Stimulated activated CD8-positive, alpha-beta memory T cell treated with anti-CD3 and anti-CD28 coated beads, Interleukin-2, amount 100 ng/mL, for 1 hour (primary cell): ENCODE results near the gene ATP6AP1.

Source experiments
- DNase-seq, 2 donors: peaks; one replicate each; pipeline ENCODE4 v3.0.0-alpha.2; 2020; ENCODE audit warnings: low read depth in 2 of 2

Gene ATP6AP1

DNA sequence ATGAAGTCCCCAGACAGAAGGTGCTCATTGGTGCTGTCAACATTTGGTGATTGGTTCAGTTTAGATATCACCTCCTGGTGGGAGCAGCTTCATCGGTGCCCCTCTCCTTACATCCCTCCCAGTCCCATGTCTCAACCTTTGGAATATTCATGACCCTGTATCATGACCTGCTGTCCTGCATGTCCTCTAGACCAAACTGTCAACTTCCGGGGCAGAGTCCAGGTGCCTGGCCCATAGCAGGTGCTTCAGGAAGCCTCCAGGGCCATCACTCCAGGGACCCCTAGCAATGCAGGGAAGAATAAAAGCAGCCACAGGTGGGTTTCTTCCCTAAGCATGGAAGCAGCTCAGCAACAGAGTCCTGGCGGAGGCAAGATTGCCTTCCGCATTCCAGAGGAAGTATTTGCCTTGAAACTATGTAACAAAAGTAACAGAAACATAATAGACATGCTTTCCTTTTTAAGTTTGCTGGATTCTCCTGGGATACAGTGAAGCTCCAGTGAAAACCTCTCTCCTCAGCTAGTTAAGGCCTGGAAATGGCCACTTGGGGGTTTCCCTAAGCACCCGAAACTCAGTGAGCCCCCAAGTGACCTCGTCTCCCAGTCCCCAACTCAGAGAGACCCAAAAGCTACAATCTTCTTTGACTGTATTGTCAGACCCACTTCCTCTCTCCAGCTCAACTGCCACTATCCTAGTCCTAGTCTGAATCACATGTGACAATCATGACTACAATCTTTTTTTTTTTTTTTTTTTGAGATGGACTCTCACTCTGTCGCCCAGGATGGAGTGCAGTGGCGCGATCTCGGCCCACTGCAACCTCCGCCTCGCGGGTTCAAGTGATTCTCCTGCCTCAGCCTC lies 1.3 kb upstream of the ATP6AP1 start:
- DNase-seq, result no peak

DNA sequence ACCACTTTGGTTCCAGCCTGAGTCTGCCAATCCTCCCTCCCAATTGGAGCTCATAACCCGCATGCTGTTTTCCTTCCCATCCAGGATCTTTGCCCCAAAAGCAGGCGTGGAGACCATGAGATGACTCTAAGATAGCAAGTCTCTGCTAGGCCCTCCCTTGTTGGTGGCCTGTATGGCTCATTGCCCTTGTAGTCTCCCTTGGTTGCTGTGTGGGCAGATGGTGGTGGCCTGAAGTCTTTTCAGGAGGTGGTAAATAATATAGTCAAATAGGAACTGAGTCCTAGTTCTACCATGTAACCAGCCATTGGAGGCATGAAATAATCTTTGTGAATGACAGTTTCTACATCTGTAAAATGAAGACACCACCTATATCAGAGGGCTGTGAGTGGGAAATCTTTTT lies 1.2 kb downstream of the ATP6AP1 start:
- DNase-seq, result no peak

DNA sequence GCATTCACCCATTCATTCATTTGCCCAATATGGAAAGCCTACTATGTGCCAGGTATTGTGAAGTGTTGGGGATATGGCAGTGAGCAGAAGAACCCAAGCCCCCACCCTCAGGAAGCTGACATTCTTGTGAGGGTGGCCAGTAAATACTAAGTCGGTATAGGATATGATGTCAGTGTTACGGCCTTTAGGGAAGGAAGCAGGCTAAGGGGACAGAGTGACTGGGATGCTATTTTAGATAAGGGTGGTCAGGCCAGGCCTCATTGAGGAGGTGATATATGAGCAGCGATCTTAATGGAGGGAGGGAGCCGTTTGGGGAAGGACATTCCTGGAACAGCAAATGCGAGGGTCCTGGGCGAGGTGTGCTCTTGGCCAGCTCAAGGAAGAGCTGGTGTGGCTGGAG lies 2.0 kb downstream of the ATP6AP1 start:
- DNase-seq, result no peak

DNA sequence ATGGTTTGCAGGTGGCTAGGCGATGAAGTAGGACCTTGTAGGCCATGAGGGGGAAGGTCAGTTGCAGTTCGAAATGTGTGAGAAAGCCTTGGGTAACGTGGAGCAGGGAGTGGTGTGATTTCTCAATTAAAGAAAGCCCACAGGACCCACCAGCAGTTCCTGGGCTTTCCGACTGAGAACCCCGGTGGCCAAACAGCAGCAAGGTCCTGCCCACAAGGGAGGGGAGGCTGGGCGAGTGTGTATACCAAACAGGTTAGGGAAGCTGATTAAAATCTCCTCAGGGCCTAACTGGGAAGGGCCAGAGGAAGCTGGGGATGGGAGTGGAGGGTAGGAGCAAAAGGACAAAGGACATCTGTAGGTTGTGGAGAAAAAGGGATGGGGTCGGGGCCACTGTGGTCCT lies 2.4 kb downstream of the ATP6AP1 start:
- DNase-seq, result no peak

DNA sequence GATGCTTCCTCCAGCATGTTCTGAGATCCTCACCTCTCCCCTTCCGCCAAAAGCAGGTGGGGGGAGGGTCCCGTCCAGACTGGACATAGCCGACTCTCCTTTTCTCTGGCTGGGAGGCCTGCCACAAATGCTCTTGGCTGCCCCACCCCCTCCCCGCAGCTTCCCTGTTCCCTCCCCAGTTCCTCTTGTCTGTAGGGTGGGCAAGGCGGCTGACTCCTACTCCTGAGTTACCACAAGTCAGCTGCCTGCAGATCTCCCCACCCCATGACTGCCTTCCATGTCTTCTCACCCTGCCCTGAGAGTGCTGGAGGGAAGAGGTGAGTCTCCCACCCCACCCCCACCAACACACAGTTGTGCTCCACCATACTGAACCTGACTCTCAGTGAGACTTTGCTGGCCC lies 2.9 kb downstream of the ATP6AP1 start:
- no peak for DNase-seq

DNA sequence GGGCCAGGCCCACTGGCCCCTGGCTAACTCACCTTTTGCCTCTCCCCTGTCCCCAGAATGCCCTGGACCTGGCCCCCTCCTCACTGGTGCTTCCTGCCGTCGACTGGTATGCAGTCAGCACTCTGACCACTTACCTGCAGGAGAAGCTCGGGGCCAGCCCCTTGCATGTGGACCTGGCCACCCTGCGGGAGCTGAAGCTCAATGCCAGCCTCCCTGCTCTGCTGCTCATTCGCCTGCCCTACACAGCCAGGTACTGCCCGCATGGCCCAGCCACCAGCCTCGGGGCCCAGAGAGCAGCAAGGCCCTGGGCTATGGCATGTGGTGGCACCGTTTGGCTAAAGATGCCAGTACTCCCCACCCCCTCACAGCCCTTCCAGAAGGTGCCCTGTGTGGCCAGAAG lies 3.7 kb downstream of the ATP6AP1 start:
- DNase-seq, result no peak

DNA sequence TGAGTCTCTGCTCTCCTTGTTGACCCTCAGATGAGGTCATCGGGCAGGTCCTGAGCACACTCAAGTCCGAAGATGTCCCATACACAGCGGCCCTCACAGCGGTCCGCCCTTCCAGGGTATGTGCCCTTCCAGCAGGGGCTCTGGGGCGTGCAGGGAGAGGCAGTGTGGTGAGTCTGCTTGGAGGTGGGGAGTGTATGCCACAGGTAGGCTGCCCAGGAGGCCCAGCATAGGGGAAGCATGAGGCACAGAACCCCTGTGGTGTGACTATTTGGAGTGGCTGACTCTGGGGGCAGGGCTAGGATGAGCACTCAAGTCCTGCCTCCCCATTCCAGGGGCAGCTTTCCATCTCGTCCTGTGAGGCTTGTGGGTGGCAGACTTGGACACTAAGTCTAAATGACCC lies 5.1 kb downstream of the ATP6AP1 start:
- no peak for DNase-seq

DNA sequence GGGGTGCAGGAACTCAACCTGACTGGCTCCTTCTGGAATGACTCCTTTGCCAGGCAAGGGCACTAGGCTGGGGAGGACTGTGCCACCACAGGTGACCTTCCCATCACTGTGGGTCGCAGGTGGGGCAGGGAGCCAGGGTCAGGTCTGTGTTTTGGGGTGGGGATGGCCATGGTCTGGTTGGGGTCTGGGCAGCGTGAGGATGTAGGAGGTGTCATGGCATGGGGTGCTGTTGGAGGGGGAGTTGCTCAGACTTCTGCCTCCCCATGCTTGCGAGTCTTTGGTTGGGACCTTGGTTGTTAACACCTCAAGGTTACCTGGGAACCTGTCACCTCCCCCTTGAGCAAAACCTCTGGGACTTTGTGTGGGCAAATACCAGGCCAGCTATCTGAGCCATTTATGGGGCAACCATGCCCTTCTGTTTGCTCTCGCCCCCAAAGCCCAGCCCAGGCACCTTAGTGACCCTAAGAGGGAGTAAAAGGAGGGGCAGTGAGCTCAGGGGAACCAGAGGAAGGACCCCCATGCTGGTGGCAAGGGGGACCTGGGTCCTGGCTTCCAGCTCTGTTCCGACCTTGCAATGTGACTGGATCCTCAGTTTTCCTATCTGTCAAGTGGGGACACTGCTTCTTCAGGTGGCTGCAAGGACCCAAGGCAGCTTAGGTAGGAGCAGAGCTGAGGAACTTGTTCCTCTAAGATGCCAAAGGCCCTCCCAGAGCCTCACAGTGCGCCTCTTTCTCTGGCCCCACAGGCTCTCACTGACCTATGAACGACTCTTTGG lies 6.1 kb downstream of the ATP6AP1 start:
- DNase-seq, result no peak

DNA sequence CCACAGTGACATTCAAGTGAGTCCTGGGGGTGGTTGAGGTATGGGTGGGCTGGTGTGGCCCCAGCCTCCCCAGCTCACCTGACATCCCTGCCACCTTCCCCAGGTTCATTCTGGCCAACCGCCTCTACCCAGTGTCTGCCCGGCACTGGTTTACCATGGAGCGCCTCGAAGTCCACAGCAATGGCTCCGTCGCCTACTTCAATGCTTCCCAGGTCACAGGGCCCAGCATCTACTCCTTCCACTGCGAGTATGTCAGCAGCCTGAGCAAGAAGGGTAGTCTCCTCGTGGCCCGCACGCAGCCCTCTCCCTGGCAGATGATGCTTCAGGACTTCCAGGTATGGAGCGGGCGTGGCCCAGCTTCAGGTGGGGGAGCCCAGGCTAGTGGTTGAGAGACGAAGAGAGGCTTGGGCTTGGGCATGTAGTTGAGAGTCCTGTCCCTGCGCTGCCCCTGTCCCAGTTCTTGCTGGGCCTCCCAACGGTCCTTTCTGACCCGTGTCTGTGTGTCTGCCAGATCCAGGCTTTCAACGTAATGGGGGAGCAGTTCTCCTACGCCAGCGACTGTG lies 6.8 kb downstream of the ATP6AP1 start:
- DNase-seq, result no peak

DNA sequence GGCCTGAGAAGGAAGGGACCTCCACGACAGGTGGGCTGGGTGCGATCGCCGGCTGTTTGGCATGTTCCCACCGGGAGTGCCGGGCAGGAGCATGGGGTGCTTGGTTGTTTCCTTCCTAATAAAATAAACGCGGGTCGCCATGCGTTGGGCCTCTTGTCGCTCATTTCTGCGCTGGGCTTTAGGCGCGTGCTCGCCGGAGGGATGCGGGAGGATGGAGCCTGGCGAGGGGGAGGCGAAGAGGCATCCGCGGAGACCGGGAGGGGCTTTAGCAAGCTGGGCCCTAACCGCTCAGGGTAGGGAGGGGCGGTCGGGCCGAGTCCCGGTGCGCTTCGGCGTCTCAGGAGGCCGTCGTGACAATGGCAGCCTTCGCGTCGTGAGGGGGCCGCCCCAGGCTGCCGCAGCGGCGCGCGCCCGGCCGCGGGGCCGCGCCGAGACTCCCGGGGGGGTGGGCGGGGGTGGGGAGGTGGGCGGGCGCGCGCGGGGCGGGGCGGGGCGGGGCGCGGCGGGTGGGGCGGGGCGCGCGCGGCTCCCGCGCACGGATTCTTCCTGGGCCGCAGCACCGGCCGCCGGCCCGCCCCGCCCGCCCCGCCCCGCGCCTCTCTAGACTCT lies 8.0 kb downstream of the ATP6AP1 start:
- DNase-seq, result peak in 1 of 2 donors; percentile 19

DNA sequence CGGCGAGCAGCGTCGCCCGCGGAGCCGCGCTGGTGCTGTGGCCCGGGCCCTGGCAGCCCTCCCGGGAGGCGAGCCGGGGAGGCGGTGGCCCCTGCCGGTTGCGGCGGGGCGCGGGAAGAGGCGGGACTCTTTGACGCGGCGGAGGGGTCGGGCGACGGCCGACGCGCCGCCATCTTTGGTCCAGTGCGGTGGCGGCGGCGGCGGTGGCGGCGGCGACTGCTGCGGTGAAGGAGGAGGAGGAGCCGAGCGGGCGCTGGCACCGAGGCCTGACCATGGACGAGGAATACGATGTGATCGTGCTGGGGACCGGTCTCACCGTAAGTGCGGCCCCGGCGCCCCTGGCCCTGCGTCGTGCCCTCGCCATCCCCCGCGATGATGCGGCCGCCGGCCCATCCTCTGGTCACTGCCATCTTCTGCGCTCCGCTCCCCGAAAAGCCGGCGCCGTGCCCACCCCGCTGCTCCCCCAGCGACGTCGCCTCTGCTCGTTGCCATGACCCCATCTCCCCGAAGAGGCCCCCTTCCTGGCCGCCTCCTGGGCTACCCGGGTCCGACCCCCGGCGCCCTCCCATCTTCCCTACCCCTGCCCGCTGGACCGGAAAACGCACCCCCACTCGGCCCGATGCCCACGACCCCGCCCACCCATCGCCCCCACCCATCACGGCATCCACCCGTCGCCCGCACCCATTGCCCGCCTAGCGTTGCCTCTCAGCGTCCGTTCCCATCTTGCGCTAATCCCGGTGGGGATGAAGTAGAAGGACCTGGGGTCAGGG lies 8.7 kb downstream of the ATP6AP1 start, which contains the start of gene GDI1:
Gene GDI1 (plus strand): TSS at position 172 of the 770 bp plus-strand sequence. CDS start 101 bp downstream, at position 273.
- DNase-seq, result peak in 1 of 2 donors; percentile 16

DNA sequence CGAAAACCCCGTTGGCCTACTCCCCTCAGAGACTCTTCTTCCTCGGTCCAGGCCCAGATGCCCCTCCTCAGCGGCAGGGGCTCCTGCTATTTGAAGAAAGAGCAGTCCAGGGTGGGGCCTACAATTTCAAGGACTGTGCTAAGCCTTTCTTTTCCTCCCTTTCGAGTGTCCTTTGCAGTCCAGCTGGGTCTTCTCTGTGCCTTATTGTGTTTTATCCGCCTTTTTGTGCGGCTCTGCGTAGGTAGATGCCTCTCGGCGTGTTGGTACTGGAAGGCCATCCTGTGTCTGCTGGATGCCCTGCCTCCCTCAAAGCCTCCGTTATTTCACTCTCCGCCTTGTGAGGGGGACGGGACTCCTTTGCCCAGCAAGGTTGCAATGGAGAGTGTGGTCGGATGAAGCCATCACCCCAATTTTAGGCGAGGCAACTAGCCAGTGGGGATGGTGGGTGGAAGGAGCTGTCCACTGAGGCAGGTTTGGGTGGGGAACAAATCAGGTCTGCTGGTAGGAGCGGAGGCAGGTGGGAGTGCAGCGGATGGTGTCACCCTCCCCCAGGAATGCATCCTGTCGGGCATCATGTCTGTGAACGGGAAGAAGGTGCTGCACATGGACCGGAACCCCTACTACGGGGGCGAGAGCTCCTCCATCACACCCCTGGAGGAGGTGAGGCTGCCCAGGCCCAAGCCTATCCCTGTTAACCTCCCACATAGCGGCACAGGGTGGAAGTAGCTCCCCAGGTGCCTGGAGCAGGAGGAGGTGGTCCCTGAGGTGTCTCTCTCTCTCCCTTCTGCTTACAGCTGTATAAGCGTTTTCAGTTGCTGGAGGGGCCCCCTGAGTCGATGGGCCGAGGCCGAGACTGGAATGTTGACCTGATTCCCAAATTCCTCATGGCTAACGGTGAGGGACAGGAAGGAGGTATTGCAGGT lies 9.8 kb downstream of the ATP6AP1 start:
- DNase-seq, result no peak

DNA sequence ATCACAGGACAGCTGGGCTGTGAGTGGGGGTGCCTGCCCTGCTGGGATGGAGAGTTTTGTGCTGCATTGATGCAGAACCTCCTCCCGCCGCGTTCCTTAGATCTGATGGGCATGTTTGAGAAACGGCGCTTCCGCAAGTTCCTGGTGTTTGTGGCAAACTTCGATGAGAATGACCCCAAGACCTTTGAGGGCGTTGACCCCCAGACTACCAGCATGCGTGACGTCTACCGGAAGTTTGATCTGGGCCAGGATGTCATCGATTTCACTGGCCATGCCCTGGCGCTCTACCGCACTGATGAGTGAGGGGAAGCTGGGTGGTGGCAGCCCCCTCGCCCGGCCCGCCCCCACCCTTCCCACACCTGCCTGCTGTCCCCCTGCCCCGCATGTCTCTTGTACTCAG lies 11.4 kb downstream of the ATP6AP1 start:
- no peak for DNase-seq

DNA sequence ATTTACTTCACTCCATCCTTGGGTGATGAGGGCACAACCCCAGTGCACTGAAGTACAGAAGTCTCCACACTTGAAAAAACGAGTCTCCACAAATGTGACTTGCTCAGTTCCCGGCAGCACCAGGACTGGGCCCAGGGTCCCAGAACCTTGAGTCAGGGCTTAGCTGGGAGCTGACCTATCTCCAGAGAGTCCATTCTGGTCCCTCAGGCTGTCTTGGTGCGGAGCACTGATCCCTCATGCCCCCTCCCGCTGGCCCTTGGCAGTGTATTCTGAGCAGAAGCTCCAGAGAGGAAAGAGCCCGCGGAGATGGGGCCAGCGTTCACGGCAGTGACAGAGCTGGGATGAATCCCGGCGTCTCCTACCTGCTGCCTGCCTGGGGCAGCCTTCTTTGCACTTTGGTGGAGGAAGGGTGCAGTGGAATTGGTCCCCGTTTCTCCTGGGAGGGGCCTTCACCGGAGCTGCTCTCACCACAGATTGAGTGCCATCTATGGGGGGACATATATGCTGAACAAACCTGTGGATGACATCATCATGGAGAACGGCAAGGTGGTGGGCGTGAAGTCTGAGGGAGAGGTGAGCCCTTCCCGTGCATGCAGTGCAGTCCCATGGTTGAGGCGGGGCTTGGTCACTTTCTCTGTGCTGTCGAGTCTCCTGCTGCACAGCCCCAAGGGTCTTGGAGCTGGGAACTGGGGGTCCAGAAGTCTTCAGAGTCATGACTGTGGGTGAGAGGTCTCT lies 12.3 kb downstream of the ATP6AP1 start:
- no peak for DNase-seq

DNA sequence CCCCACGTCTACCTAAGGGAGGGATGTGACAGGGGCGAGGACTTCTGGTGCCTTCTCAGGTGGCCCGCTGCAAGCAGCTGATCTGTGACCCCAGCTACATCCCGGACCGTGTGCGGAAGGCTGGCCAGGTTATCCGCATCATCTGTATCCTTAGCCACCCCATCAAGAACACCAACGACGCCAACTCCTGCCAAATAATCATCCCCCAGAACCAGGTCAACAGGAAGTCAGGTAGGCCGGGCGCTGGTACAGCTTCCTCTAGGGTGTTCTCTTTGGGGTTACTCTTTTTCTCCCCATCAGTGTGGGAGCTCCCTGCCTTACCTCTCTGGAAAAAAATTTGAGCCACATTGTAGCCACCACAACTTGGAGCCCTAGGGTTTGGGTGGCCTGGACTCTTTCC lies 13.1 kb downstream of the ATP6AP1 start:
- DNase-seq, result no peak

DNA sequence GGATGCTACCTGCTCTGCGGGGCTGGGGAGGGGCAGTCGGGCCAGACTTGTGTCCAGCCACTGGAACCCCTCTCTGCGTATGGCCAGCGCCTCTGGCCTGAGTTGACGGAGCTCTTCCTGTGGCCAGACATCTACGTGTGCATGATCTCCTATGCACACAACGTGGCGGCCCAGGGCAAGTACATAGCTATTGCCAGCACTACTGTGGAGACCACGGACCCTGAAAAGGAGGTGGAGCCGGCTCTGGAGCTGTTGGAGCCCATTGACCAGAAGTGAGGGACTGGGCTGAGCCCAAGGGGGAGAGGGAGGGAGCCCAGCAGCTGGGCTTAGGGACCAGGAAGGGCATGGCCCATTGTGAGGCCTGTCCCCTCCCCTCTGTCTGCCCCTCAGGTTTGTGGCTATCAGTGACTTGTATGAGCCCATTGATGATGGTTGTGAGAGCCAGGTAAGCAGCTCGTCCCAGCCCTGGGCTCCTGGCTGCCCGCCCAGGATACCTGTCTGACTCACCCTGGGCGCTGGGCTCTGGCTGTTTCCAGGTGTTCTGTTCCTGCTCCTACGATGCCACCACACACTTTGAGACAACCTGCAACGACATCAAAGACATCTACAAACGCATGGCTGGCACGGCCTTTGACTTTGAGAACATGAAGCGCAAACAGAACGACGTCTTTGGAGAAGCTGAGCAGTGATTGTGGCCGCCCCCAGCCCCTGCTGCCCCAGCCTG lies 13.7 kb downstream of the ATP6AP1 start:
- no peak for DNase-seq

DNA sequence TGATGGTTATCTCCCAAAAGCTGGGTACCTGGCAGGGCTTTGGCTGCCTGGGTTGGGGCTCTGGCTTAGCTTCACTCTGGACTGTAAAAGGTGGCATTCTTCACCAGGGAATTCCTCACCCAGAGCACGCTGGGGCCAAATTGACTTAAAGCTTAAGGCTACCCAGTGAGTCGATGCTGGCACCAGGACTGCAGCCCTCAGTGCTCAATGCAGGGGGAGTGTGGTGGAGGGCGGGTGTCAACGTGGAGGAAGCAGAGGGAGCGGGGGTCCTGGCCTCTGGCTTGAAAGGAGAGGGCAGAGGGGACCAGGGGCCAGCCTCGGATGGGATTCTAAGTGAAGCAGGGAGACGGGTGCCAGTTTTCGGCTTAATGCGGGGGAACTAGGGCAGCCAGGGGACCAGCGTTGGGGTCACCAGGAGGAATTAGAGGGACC lies 15.0 kb downstream of the ATP6AP1 start:
- no peak for DNase-seq

DNA sequence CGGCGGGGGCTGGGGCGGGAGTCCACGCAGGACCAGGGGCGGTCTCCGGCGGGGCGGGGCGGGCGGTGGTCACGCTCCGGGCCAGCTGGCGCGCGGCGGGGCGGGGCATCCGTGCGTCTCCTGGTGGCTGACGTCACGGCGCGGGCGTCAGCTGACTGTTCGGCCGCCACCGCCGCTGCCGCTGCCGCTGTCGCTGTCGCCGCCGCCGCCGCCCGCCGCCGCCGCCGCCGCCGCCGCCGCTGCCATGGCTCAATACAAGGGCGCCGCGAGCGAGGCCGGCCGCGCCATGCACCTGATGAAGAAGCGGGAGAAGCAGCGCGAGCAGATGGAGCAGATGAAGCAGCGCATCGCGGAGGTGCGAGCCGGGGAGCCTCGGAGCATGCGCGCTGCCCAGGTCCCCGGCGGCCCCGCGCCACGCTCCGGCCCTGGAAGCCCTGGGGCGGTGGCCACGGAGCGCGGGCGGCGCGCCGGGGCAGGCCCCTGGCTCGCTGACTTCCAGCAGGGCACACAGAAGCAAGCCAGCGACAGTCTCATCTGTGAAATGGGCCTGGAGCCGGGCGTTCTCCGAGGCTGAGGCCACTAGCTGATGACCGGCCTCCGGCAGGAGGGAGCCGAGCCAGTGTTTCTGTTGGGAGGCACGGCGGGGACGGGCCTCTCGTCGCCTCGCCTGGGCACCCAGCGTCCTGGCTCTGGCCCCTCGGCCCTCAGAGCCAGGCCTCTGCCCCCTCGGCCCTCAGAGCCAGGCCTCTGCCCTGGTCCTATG lies 15.7 kb downstream of the ATP6AP1 start, which contains the start of gene FAM50A:
Gene FAM50A (plus strand): TSS at position 150 of the 763 bp plus-strand sequence. CDS start 95 bp downstream, at position 245.
- DNase-seq, result peak; percentile 38 to 46
